SK-N-SH treated with all-trans-retinoic acid at 6 μM for 48 hours (cell line): ENCODE measurements around the gene USP40.

Experiments
- ATAC-seq: fragments of 200-7000 bp; cut with Tn5 transposase; 3 replicates; pipeline ENCODE4 v1.9.1; 2020; ENCODE audit warnings: mild to moderate bottlenecking, moderate library complexity
- BACH2 ChIP-seq: fragments of 250-450 bp; sonication (Bioruptor Pico); IDR thresholded peaks from 2 replicates; pipeline ENCODE4 v1.9.0; 2021; ENCODE audit warnings: mild to moderate bottlenecking, borderline replicate concordance
- CREB5 ChIP-seq: fragments of 250-450 bp; sonication (Bioruptor Pico); IDR thresholded peaks from 2 replicates; pipeline ENCODE4 v1.5.1; 2020; ENCODE audit warnings: low read depth, mild to moderate bottlenecking, moderate library complexity
- CSDC2 ChIP-seq: fragments of 250-450 bp; sonication (Bioruptor Pico); IDR thresholded peaks from 2 replicates; pipeline ENCODE4 v1.5.0; 2020; ENCODE audit warnings: mild to moderate bottlenecking, moderate library complexity
- CSRNP3 ChIP-seq: fragments of 250-450 bp; sonication (Bioruptor Pico); IDR thresholded peaks from 2 replicates; pipeline ENCODE4 v1.5.1; 2021; ENCODE audit warnings: mild to moderate bottlenecking, moderate library complexity
- GLIS3 ChIP-seq: fragments of 250-450 bp; sonication (Bioruptor Pico); IDR thresholded peaks from 2 replicates; pipeline ENCODE4 v1.5.0; 2020; ENCODE audit warnings: mild to moderate bottlenecking, moderate library complexity
- ISL1 ChIP-seq: fragments of 250-450 bp; sonication (Bioruptor Pico); IDR thresholded peaks from 2 replicates; pipeline ENCODE4 v2.1.2; 2022; ENCODE audit warnings: mild to moderate bottlenecking, moderate library complexity
- OSR1 ChIP-seq: fragments of 250-450 bp; sonication (Bioruptor Pico); IDR thresholded peaks from 2 replicates; pipeline ENCODE4 v1.8.0; 2022; ENCODE audit warnings: moderate library complexity, mild to moderate bottlenecking, inconsistent platforms
- POU6F1 ChIP-seq: fragments of 250-450 bp; sonication (Bioruptor Pico); IDR thresholded peaks from 2 replicates; pipeline ENCODE4 v1.8.0; 2021; ENCODE audit warnings: low read depth, mild to moderate bottlenecking, moderate library complexity, borderline replicate concordance
- PPARA ChIP-seq: fragments of 250-450 bp; sonication (Bioruptor Pico); IDR thresholded peaks from 2 replicates; pipeline ENCODE4 v1.5.0; 2020; ENCODE audit warnings: mild to moderate bottlenecking, borderline replicate concordance
- RARB ChIP-seq: fragments of 250-450 bp; sonication (Bioruptor Pico); IDR thresholded peaks from 2 replicates; pipeline ENCODE4 v1.8.0; 2021; ENCODE audit warnings: mild to moderate bottlenecking, moderate library complexity
- SNAI2 ChIP-seq: fragments of 250-450 bp; sonication (Bioruptor Pico); IDR thresholded peaks from 2 replicates; pipeline ENCODE4 v1.5.0; 2020; ENCODE audit warnings: mild to moderate bottlenecking, moderate library complexity
- TCF4 ChIP-seq: fragments of 250-450 bp; sonication (Bioruptor Pico); IDR thresholded peaks from 2 replicates; pipeline ENCODE4 v1.8.0; 2021; ENCODE audit warnings: mild to moderate bottlenecking, moderate library complexity, borderline replicate concordance
- TOX ChIP-seq: fragments of 250-450 bp; sonication (Bioruptor Pico); IDR thresholded peaks from 2 replicates; pipeline ENCODE4 v1.8.0; 2021; ENCODE audit warnings: mild to moderate bottlenecking, moderate library complexity, borderline replicate concordance
- TSHZ2 ChIP-seq: fragments of 250-450 bp; sonication (Bioruptor Pico); IDR thresholded peaks from 2 replicates; pipeline ENCODE4 v1.5.0; 2020; ENCODE audit warnings: mild to moderate bottlenecking, moderate library complexity
- ZFP3 ChIP-seq: fragments of 250-450 bp; sonication (Bioruptor Pico); IDR thresholded peaks from 2 replicates; pipeline ENCODE4 v1.5.0; 2020; ENCODE audit warnings: mild to moderate bottlenecking, moderate library complexity
- ZFP30 ChIP-seq: fragments of 450-650 bp; formaldehyde crosslinking; IDR thresholded peaks from 2 replicates; pipeline ENCODE4 v1.5.0; 2022; ENCODE audit warnings: mild to moderate bottlenecking, moderate library complexity
- ZNF565 ChIP-seq: fragments of 450-650 bp; formaldehyde crosslinking; conservative IDR thresholded peaks from 2 replicates; pipeline ENCODE4 v1.5.0; 2020; ENCODE audit warnings: low read depth, mild to moderate bottlenecking, moderate library complexity
- ZNF70 ChIP-seq: fragments of 450-650 bp; formaldehyde crosslinking; IDR thresholded peaks from 2 replicates; pipeline ENCODE4 v1.5.0; 2020; ENCODE audit warnings: mild to moderate bottlenecking, moderate library complexity
- ZNF8 ChIP-seq: fragments of 450-650 bp; formaldehyde crosslinking; IDR thresholded peaks from 2 replicates; pipeline ENCODE4 v1.5.0; 2020; ENCODE audit warnings: mild to moderate bottlenecking, moderate library complexity

USP40 gene

GRCh38 chr2:233605680-233606079 is 39.1 kb upstream of the USP40 start:
- ATAC-seq, result no peak

GRCh38 chr2:233604826-233605225 is 38.2 kb upstream of the USP40 start:
- no peak for ATAC-seq
- no peak for TF ChIP-seq ZNF70 (CRISPR knock-in tag)
- TF ChIP-seq PPARA (CRISPR knock-in tag), result no peak
- no peak for TF ChIP-seq ZFP30 (CRISPR knock-in tag)
- TF ChIP-seq ZFP3 (CRISPR knock-in tag), result no peak
- TF ChIP-seq BACH2 (CRISPR knock-in tag), result no peak
- TF ChIP-seq CSDC2 (CRISPR knock-in tag), result no peak
- no peak for TF ChIP-seq CSRNP3 (CRISPR knock-in tag)
- TF ChIP-seq GLIS3 (CRISPR knock-in tag), result no peak
- TF ChIP-seq TSHZ2 (CRISPR knock-in tag), result no peak
- TF ChIP-seq CREB5 (CRISPR knock-in tag), result no peak
- no peak for TF ChIP-seq OSR1 (CRISPR knock-in tag)

More at GRCh38 chr2:233605680-233606079, 39.1 kb upstream of the USP40 start:
- no peak for TF ChIP-seq CREB5 (CRISPR knock-in tag)
- TF ChIP-seq CSRNP3 (CRISPR knock-in tag), result no peak
- no peak for TF ChIP-seq ZNF8 (CRISPR knock-in tag)
- no peak for TF ChIP-seq OSR1 (CRISPR knock-in tag)
- TF ChIP-seq ZNF565 (CRISPR knock-in tag), result no peak
- TF ChIP-seq TOX (CRISPR knock-in tag), result no peak
- TF ChIP-seq TSHZ2 (CRISPR knock-in tag), result no peak
- no peak for TF ChIP-seq RARB (CRISPR knock-in tag)
- TF ChIP-seq ZNF70 (CRISPR knock-in tag), result no peak
- TF ChIP-seq BACH2 (CRISPR knock-in tag), result no peak
- no peak for TF ChIP-seq ISL1
- TF ChIP-seq ZFP30 (CRISPR knock-in tag), result no peak
- TF ChIP-seq TCF4 (CRISPR knock-in tag), result no peak
- TF ChIP-seq ZFP3 (CRISPR knock-in tag), result no peak
- no peak for TF ChIP-seq SNAI2 (CRISPR knock-in tag)
- no peak for TF ChIP-seq POU6F1
- TF ChIP-seq, all 23 proteins: peak for 0
